SH-SY5Y (cell line): ENCODE results near the gene ENTR1.

ENCODE experiments used
- GATA2 ChIP-seq: IDR thresholded peaks from 2 replicates; pipeline ENCODE4 v1.6.1; 2011; ENCODE audit warnings: mild to moderate bottlenecking, low read depth, low read length
- GATA3 ChIP-seq: IDR thresholded peaks from 2 replicates; pipeline ENCODE4 v1.6.1; 2011; ENCODE audit warnings: low read depth, mild to moderate bottlenecking, low read length, moderate library complexity

DNA sequence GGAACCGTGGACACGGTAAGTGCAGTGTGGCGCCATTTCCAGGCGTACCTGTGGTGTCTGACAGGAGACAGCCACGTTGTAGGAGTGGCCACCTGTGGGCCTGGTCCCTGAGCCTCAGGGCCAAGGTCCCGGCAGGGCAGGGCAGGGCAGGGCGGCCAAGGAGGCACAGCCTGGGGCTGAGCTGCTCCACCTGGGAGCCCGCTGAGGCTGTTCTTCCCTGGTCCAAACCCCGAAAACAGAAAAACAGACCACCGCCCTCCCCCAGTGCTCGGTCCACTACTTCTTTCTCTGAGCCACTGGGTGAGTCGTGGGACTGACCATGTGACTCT is 8.6 kb upstream of the ENTR1 start:
- TF ChIP-seq GATA2 (no peak), GATA3 (no peak)
